Activated B cell treated with CpG ODN at 0.5 μM for 24 hours (primary cell): ENCODE results near the gene BBLN. TPM values are rescaled to one million over a fixed set of nuclear protein-coding genes. Genes with fewer than 3 reads are reported as not detected.

ENCODE experiments used
- ATAC-seq: fragments of 200-7000 bp; cut with Tn5 transposase; one replicate; pipeline ENCODE4 v1.10.0; 2021; ENCODE audit warnings: low read depth, mild to moderate bottlenecking, moderate library complexity
- CTCF ChIA-PET: fragments of 350-600 bp; sonication (Branson Sonifier 250); formaldehyde crosslinking; loops from one replicate; lab custom pipeline; 2021; ENCODE audit warnings: antibody characterized with exemption; lab: Charles Lee
- POLR2A ChIA-PET: fragments of 350-600 bp; sonication (Branson Sonifier 250); formaldehyde crosslinking; loops from one replicate; lab custom pipeline; 2021; ENCODE audit warnings: antibody characterized with exemption; lab: Charles Lee
- DNase-seq: peaks from one replicate; pipeline ENCODE4 v3.0.0; 2022
- H3K27ac Mint-ChIP-seq: one replicate; pipeline ENCODE4 v1.8.0; 2020; ENCODE audit warnings: mixed read lengths
- H3K27me3 Mint-ChIP-seq: one replicate; pipeline ENCODE4 v1.8.0; 2021; ENCODE audit warnings: mixed read lengths
- H3K36me3 Mint-ChIP-seq: one replicate; pipeline ENCODE4 v1.8.0; 2021; ENCODE audit warnings: low read depth, mixed read lengths
- H3K4me1 Mint-ChIP-seq: one replicate; pipeline ENCODE4 v1.8.0; 2021; ENCODE audit warnings: mixed read lengths
- H3K4me3 Mint-ChIP-seq: one replicate; pipeline ENCODE4 v1.8.0; 2020; ENCODE audit warnings: mild to moderate bottlenecking, mixed read lengths
- H3K9me3 Mint-ChIP-seq: one replicate; pipeline ENCODE4 v1.8.0; 2020; ENCODE audit warnings: mixed read lengths
- CTCF ChIP-seq: fragments of 200-600 bp; IDR thresholded peaks from one replicate; pipeline ENCODE4 v1.8.0; 2022; ENCODE audit warnings: antibody characterized with exemption, mild to moderate bottlenecking
- intact Hi-C: fragments of 100-400 bp; cut with micrococcal nuclease; formaldehyde crosslinking; loops from one replicate; pipeline ENCODE4 v1.15.1; 2024
- total RNA-seq: library from RNA; stranded (reverse); gene quantifications from 2 replicates; pipeline ENCODE4 v1.2.3, GENCODE V29; 2022

BBLN gene
- total RNA-seq, 1 donor from 2014 or later, result 47.7 TPM

DNA sequence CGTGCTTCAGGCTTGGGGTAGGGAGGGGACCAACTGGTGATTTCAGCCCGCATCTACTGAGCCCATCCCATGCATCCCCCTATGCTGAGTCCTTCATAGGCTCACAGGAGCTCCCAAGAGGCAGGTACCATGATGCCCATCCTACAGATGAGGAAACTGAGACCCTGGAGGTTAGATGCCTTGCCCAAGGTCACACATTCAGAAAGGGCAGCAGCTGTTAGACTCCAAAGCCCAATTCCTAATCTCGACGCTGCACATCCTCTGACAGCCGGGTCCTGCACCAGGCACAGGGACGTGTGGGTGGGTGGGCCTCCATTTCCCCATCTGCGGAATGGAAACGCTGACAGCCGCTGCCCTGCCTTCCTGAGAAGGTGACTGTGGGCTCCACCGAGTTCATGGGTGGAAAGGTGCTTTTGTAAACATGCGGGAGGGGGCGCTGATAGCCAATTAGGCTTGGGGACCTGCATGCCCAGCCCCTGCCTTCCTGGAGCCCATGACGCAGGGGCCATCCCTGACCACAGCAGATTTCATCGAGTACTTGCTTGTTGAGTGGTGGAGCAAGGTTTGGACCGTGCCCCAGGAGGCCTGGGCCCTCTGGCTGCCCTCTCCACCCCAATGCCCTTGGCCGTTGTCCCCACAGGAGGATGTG lies 45.4 kb downstream of the BBLN start:
- no peaks in the 10 kb centered on the region for H3K36me3 Mint-ChIP-seq
- no peaks in the 10 kb centered on the region for H3K9me3 Mint-ChIP-seq
- DNase-seq (no peak), ATAC-seq (no peak)
- intact Hi-C loops, result no loop called here
- TF ChIP-seq CTCF, result no peak
- peaks cover 24% of the 10 kb centered on the region for H3K27me3 Mint-ChIP-seq
- POLR2A ChIA-PET, result no interaction called here
- peaks cover 7% of the 10 kb centered on the region for H3K4me1 Mint-ChIP-seq
- CTCF ChIA-PET, result no interaction called here
- no peak overlapping the region for H3K27ac Mint-ChIP-seq
- no peak overlapping the region for H3K4me3 Mint-ChIP-seq

GRCh38 chr9:128206484-128206883 lies 46.4 kb downstream of the BBLN start:
- H3K4me3 Mint-ChIP-seq, result no peak overlapping the region

DNA sequence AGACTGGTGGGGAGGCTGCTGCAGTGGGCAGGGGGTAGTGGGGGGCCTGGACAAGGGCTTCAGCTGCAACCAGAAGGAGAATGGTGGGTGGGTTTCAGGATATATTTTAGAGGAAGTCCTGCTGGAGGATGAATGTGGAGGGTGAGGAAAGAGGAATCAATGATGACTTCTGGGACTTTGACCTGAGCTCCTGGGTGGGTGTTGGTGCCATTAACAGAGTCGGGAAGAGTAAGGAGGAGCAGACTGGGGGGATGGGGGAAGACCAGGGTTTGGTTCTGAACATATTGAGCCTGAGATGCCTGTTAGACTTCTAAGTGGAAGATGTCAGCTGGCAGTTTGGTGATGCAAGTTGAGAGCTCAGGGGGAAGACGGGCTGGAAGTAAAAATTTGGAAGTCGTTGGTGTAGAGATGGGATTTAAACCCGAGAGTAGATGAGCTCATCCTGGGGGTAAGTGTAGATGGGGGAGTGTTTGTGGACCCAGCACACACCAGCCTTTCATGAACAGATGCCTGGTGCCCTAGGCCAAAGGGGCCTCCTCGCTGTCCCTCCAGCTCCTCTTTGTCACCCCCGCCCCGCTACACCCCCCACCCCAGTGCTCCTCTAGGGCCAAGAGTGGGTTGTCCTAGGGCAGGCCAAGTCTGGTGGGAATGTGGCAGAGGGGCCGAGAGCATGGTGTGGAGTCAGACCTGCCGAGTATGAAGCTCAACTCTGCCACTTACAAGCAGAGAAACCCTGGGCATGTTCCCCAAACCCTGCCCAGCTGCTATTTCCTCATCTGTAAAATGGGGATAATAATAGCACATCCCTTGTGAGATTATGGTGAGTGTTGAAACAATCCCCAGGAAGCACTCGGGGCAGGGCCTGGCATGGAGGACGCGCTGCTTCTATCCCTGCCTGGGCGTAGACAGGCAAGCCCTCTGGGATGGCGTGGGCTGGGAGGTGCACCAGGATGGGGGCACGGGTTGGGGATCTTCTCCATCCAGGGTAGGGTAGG lies 47.1 kb downstream of the BBLN start:
- ATAC-seq (no peak), DNase-seq (no peak)
- ChIA-PET POLR2A (interaction anchor here (0.6 kb wide), 1 partner anchor 19 kb away, joined by 8 read pairs; no protein-coding TSS in a partner anchor), CTCF (no interaction called here)
- intact Hi-C loops, result no loop called here
- H3K4me3 Mint-ChIP-seq, result no peak overlapping the region
- peaks cover 7% of the 10 kb centered on the region for H3K4me1 Mint-ChIP-seq
- peaks cover 27% of the 10 kb centered on the region for H3K27me3 Mint-ChIP-seq
- TF ChIP-seq CTCF, result no peak
- no peaks in the 10 kb centered on the region for H3K36me3 Mint-ChIP-seq
- H3K9me3 Mint-ChIP-seq, result no peaks in the 10 kb centered on the region
- H3K27ac Mint-ChIP-seq, result no peak overlapping the region

More at GRCh38 chr9:128206484-128206883, 46.4 kb downstream of the BBLN start:
- no peak overlapping the region for H3K27ac Mint-ChIP-seq
- ATAC-seq (no peak), DNase-seq (no peak)
- ChIA-PET CTCF (no interaction called here), POLR2A (interaction anchor here (0.6 kb wide), 1 partner anchor 18 kb away, joined by 8 read pairs; no protein-coding TSS in a partner anchor)
- peaks cover 24% of the 10 kb centered on the region for H3K27me3 Mint-ChIP-seq
- H3K4me1 Mint-ChIP-seq, result peaks cover 7% of the 10 kb centered on the region
- no peaks in the 10 kb centered on the region for H3K36me3 Mint-ChIP-seq
- TF ChIP-seq CTCF, result no peak
- no peaks in the 10 kb centered on the region for H3K9me3 Mint-ChIP-seq
- intact Hi-C loops, result no loop called here

DNA sequence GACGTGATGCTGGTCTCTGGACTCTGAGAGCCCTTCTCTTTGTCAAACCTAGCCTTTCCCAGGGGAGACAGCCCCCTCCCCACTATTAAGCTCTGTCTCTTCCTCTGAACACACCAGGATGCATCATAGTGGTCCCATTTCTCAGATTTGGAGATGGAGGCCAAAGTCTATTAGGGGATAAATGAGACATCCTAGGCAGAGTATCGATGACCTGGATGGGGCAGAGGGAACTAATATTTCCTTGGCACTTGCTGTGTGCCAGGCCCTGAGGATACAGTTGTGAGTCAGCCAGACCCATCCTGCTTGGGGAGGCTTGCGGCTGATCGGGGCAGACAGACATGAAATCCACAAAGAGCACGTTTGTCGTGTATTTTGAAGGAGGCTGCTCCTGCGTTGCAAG lies 48.3 kb downstream of the BBLN start:
- ATAC-seq (no peak), DNase-seq (no peak)
- Mint-ChIP-seq H3K36me3 (no peaks in the 10 kb centered on the region), H3K9me3 (no peaks in the 10 kb centered on the region), H3K27ac (no peak overlapping the region), H3K4me3 (no peak overlapping the region), H3K4me1 (peaks cover 3% of the 10 kb centered on the region), H3K27me3 (peaks cover 28% of the 10 kb centered on the region)
- intact Hi-C loops, result no loop called here
- ChIA-PET CTCF (no interaction called here), POLR2A (interaction anchor here (0.5 kb wide), 1 partner anchor 417 kb away, joined by 3 read pairs; no protein-coding TSS in a partner anchor)
- TF ChIP-seq CTCF, result no peak
